ENCODE measurements around the gene DEPDC7.

Gene DEPDC7

GRCh38 chr11:33060271-33060670 is 44.6 kb downstream of the DEPDC7 start:
- no peak for DNase-seq (ENCODE audit: low read depth)

DNA sequence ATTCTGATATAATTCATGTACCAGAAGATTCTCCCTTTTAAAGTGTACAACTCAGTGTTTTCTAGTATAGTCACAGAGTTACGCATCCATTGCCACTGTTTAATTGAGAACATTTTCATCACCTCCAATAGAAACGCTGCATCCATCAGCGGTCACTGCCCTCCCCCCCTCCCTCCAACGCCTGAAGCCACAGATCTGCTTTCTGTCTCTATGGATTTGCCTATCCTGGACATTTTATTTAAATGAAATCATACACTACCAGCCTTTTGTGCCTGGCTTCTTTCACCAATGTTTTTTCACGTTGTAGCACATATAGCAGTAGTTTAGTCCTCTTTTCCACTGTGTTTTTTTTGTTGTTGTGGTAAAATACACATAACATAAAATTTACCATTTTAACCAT is 46.5 kb downstream of the DEPDC7 start:
- no peak for DNase-seq (ENCODE audit: low read depth)

GRCh38 chr11:33063326-33063881 is 47.7 kb downstream of the DEPDC7 start:
- no peak for DNase-seq (ENCODE audit: low read depth)

DNA sequence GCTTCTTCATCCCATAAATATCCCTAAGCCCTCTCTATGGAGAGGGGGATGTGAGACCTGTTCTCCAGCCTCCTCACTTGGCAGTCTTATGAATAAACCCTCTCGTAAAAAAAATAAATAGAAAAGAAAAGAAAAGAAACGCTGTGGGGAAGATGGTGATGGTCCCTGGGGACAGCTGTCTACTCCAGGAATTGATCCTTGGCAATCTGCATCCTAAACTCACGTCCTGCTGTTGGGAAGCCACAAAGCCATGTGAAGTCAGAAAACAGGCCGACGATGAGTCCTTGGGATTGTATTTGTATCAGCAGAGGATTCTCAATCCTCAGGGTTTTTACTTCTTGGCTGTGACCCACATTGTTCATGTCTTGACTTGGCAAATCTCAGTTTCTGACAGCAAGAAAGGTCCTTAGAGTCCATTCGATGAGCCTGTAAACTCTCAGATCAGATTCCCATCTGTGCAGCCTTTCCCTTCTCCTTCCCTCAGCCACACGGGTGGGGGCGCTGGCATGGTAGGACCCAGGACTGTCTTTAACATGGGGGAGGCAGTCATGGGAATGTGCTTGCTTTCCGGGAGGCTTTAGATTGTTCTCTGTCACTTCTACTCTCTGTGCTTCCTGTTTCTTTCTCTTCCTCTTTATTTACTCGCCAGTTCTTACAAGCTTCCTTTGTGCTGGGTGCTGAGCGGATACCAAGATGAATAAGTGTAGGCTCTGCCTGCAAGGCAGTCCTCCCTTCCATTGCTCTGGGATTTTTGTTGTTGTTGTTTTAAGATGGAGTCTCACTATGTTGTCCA is 48.6 kb downstream of the DEPDC7 start:
- DNase-seq (ENCODE audit: low read depth) = no peak

DNA sequence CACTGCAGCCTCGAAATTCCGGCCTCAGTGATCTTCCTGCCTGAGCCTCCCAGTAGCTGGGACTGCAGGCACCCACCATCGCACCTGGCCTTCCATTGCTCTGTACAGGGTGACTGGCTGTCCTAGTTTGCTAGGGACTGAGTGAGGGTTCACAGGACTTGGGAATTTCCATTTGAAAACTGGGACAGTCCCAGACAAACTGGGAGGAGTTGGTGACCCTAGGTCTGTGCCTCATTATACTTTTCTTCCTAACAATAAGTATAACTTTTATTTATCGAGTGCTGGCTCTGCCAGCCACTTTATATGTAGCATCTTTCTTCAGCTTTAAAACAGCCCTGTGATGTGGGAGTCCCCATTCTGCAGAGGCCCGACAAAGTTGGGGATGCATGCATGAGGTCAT is 49.2 kb downstream of the DEPDC7 start:
- DNase-seq (ENCODE audit: low read depth) = no peak

GRCh38 chr11:33065445-33066178 is 49.9 kb downstream of the DEPDC7 start:
- DNase-seq (ENCODE audit: low read depth) = peak; percentile 26

- no peak for DNase-seq (ENCODE audit: low read depth)
Observed at GRCh38 chr11:33067294-33067693, 51.6 kb downstream of the DEPDC7 start.

- no peak for DNase-seq (ENCODE audit: low read depth)
Observed at GRCh38 chr11:33068611-33069340, 53.1 kb downstream of the DEPDC7 start.

- DNase-seq (ENCODE audit: low read depth) = no peak
Observed at GRCh38 chr11:33072465-33072864, 56.8 kb downstream of the DEPDC7 start.

All from CMK (cell line).